Upper lobe of left lung (tissue), 4 donors: ENCODE data around the gene RBMY1D.
"Not testable (repeated sequence)": the region's sequence is repeated elsewhere in the genome, so short reads cannot be mapped to it uniquely, and the experiment has no call there.

Experiments used
- EP300 ChIP-seq, 4 donors: sonication (generic); formaldehyde crosslinking; IDR thresholded peaks; one replicate each; pipeline ENCODE4 v1.5.1; 2017; ENCODE audit warnings: antibody characterized with exemption in 4 of 4, control low read depth in 2 of 4
- POLR2A ChIP-seq, 4 donors: fragments of 450-650 bp; IDR thresholded peaks; one replicate each; pipeline ENCODE4 v1.5.1; 2016 to 2017; ENCODE audit warnings: antibody characterized with exemption in 4 of 4, mild to moderate bottlenecking in 2 of 4

GRCh38 chrY:21917932-21918331, 23.6 kb upstream of the RBMY1D start, which contains the start of gene RBMY1E:
- TF ChIP-seq POLR2A, EP300 (IDR thresholded peaks at IDR 0.05): not testable (repeated sequence)
